RCC 7860 (cell line): Measurements from ENCODE around the gene MARCKSL1.
"Not testable (repeated sequence)": the region's sequence is repeated elsewhere in the genome, so short reads cannot be mapped to it uniquely, and the experiment has no call there.

ENCODE experiments used
- DNase-seq: peaks from one replicate; pipeline ENCODE4 v3.0.0-alpha.2; 2015; ENCODE audit warnings: low spot score
- FAIRE-seq: peaks from 2 replicates; lab custom pipeline; 2012; peaks lifted over from hg19 to GRCh38; lab: Jason Lieb, UNC

The MARCKSL1 gene, protein sequence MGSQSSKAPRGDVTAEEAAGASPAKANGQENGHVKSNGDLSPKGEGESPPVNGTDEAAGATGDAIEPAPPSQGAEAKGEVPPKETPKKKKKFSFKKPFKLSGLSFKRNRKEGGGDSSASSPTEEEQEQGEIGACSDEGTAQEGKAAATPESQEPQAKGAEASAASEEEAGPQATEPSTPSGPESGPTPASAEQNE

DNA sequence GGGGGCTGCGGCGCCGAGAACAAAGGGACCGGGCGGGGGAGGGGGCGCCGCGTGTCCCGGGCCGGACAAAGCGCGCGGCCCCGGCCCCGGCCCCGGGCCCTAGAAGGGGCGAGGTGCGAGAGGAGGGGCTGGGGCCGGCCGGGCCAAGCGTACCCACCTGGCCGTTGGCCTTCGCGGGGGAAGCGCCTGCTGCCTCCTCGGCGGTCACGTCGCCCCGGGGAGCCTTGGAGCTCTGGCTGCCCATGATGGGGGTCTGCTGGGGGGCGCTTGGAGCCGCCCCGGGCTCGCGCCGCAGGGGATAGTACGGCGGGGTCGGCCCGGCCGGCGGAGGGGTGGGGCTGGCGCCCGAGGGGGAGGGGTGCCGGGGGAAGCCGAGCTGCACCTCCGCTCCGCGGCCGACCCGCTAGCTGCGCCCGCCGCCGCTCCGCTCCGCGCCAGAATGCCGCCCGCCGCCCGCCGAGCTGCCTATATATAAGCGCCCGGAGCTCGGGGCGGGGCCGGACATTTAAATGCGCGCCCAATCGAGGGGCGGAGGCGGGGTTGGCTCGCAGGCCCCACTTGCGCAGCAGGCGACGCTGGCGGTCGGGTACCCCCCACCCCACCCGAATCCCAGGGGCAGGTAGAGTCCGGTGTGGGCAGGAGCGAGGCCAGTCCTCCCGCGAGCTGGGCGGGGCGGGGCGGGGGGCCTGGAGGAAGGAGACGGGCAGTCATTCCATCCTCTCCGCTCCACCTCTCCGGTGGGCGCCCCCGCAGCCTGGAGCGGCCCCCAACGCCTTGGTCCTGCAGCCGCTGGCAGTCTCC lies at the start of gene MARCKSL1:
TSS of gene MARCKSL1 (minus strand) at position 444 of the 801 bp plus-strand sequence. CDS start at position 244, 200 bp downstream.
- peak; percentile 23 for DNase-seq
- FAIRE-seq, result no peak

DNA sequence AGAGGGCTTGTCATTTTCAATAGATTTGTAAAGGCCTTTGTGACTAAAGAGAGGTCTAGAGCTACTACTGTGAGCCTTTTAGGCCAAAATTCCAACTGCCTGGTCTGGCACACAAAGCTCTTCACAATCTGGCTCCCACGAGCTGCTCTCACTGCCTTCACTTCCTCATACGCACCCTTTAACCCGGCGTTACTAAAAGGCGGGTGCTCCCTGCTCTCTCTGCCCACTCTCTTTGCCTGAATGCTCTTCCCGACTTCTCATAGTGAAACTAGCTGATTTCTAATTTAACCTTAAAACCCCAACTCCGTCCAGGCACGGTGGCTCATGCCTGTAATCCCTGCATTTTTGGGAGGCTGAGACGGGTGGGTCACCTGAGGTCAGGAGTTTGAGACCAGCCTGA lies 44.0 kb upstream of the MARCKSL1 start:
- FAIRE-seq, result no peak
- DNase-seq, result no peak

DNA sequence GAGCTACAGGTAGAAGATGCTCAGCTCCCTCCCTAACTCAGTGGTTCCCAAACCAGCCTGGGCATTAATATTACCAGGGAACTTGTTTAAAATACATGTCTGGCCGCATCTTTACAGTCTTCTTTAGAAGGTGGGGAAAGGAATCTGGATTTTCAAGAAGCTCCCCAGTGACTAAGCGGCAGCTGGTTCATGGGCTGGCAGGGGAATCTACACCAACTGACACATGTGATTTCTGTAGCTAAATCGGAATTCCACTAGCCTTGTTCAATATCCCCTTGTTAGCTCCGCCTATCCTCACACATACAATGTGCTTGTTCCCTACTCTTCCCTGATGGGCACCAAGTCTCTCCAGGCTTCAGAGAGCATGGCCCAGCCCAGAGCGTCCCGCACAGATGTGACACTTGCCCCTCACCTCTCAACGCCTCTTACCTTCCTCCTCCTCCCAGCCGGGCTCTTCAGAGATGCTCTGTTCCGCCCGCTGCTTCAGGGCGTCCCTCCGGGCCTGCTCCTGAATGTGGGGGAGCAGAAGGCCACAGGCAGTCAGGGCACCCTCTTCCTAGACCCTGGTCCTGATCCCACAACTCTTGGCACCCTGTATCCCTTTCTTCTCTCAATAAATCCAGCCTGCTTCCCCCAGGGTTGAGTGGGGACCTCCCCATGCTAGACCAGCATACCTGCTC lies 41.6 kb upstream of the MARCKSL1 start:
- no peak for DNase-seq
- no peak for FAIRE-seq

GRCh38 chr1:32376199-32376598 lies 40.2 kb upstream of the MARCKSL1 start:
- no peak for FAIRE-seq
- DNase-seq, result no peak

- no peak for DNase-seq
- no peak for FAIRE-seq
These were observed 38.1 kb upstream of the MARCKSL1 start for GRCh38 chr1:32373996-32374592.

DNA sequence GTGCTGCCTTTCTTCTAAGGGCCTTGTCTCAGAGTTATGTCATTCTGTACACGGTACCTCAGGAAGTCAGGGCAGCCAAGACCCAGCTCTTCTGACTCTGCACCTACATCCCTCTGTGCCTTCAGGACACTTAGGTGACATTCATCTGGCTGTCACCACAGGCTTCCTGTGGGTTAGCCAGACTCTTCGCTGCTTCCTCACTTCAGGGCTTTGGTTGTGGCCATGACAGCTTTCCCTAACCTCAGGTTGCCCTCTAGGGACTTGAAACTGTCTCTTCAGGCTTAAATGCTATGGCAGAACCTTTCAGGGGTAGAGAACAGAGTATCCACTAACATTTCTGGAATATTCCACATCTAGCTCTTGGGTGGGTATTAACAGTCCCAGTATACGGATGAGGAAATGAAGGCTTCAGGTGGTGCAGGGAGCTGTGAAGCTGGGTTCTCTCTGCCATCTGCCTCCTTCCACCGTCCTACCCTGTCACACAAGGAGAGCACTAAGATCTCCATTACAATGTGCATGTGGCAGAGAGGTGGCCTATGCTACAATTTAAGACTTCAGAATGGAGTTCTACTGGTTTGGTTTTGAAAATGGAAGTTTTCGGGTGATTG lies 36.2 kb upstream of the MARCKSL1 start:
- FAIRE-seq (no peak), DNase-seq (no peak)

DNA sequence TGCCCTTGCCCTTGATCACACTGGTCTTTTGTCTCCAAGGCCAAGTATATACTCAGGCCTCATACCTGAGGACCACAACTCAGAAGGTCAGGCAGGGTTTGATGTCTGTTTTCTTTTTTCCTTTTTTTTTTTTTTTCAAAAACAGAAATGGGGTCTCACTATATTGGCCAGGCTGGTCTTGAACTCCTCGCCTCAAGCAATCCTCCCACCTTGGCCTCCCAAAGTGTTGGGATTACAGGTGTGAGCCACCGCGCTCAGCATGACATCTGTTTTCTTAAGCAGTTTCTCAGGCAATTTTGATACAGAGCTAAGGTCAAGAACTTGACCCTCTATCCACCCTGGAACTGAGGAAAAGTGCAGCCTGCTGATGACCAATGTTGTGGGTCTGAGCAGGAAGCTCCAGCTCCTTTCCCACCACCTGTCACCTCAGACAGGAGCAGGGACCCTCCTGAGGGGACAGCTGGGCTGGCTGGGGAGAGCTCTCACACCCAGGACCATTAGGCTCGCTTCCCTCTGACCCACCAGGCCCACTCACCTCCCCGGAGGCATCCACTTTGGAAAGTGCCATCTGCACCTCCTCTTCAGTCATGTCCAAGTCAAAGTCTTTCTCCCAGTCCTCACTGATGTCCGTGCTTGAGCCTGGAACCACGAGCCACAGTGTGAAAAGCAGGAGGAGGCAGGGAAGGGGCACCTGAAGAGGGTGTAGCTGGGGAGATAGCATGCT lies 32.0 kb upstream of the MARCKSL1 start:
- FAIRE-seq, result no peak
- no peak for DNase-seq

DNA sequence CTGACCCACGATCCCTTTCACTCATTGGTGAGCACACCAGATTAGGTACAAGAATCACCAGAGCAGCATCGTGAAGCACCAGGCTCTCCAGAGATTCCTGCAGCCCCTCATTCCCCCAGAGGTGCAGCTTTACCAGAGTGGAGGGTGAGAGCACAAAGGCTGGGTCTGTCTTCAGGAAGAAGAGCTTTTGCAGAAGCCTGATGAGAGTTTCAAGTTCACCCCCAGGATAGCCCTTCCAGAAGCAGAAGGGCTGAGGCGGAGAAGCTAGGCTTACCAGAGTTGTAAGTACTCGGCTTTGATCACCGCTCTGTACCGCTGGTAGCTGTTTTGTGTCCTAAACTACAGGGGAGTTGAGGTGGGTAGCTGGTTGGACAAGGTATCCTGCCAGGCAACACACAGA lies 29.4 kb upstream of the MARCKSL1 start:
- DNase-seq (no peak), FAIRE-seq (no peak)

GRCh38 chr1:32364836-32365235 lies 28.8 kb upstream of the MARCKSL1 start:
- DNase-seq, result no peak
- no peak for FAIRE-seq

DNA sequence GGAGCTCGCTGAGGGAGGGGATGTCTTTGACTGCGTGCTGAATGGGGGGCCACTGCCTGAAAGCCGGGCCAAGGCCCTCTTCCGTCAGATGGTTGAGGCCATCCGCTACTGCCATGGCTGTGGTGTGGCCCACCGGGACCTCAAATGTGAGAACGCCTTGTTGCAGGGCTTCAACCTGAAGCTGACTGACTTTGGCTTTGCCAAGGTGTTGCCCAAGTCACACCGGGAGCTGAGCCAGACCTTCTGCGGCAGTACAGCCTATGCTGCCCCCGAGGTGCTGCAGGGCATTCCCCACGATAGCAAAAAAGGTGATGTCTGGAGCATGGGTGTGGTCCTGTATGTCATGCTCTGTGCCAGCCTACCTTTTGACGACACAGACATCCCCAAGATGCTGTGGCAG lies 27.7 kb upstream of the MARCKSL1 start:
- FAIRE-seq (no peak), DNase-seq (no peak)

DNA sequence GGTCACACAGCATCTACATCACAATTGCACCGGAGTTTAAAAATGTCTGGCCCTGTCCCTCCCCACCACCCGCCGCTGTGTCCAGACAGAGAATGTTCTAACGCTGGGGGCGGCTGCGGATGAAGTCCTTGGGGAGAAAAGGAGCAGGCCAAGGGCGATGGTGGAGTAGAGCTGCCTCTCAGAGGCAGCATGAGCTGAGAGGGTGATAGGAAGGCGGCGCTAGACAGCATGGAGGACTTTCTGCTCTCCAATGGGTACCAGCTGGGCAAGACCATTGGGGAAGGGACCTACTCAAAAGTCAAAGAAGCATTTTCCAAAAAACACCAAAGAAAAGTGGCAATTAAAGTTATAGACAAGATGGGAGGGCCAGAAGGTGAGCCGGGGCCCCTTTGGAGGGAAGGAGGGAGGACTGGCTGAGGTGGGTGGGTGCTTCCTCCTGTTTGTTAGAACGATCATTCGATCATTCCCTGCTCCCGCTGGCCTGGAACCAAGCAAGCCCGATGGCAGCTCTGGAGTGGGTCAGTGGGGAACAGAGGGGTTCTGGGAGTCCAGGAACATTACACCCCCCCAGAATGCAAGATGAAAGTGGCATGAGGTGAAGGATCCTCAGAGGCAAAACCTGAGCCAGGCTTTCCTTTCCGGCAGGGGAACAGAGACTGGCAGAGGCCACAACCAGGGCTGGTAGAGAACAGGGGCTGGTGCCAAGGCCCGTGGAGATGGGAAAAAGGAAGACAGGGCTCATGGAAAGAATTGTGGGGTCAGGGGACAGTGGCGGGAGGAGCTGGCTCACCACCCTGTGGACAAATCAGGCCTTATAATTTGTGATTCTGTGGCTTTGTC lies 26.7 kb upstream of the MARCKSL1 start, which contains the start of the genes FAM229A and TSSK3:
TSS of gene FAM229A (minus strand) at position 12 of the 840 bp plus-strand sequence. CDS start 394 bp downstream, outside the sequence.
TSS of gene TSSK3 (plus strand) at position 66 of the 840 bp plus-strand sequence. CDS start at position 229, 163 bp downstream.
- no peak for FAIRE-seq
- no peak for DNase-seq

DNA sequence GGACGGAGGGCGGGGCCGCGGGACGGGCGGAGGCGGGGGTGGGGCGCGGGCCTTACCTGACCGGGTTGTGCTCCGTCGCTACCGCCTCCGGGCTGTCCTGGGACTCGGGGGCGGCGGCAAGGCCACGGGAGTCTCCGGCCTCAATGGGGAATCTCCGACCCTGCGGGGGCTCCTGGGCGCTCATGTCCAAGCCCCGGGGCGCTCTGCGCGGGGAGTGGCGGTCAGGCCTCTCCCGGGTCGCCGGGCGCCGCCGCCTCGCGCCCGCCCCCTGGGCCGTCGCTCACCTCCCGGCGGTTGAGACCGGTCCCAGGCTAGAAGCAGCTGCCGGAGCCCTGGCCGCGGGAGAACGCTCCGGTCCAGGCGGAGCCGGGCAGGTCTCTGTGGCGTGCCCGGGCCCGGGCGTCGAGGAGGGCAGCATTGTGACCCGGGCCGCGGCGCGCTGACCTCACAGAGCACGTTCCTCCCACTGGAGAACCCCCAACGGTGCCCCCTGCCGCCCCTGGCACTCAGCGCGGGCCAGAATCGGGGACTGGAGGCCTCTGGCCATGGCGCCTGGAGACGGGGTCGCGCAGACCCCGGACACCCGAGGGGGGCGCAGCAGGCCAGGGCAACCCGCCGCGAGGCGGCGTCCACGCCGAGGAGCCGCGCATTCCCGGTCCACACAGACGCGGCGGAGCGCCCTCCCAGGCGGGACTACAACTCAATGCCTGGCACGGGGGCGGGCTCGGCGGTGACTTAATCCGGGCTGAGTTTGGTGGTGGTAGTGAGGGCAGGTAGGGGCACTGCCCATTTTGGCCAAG lies 25.8 kb upstream of the MARCKSL1 start:
- DNase-seq, result no peak
- FAIRE-seq, result no peak

DNA sequence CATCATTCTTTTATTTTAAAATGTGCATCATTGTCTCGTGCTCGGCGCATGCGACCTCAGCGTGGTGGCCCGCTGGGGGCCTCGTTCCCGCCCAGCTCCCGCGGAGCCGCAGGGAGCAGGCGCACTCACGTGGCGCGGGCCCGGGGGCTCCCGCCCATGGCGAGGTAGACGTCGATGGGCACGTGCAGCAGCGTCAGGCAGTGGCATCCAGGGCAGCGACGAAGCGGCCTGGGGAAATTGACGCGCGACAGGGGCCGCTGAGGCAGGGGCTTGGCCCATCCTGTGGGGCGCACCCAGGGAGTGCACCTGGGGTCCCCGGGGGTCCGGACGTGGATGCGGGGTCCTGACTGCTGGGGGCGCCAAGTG lies 25.3 kb upstream of the MARCKSL1 start:
- DNase-seq (no peak), FAIRE-seq (no peak)

DNA sequence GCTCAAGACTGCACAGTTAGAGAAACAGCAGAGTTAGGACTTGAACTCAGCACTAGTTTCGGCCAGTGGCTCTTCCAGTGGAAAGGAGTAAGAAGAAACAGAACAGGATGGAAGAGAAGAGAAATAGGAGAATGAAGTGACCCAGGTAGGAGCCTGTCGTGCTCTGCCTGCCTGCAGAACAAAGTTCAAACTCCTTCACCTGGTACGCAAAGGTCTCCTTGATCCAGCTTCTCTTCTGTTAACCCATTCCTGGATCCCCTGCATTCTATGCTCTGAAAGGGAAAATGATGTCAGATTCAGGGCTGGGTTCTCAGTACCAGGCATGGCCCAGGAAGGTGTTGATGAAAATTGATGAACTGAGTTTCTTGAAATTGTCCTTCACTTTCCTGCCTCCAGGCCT lies 22.4 kb upstream of the MARCKSL1 start:
- DNase-seq (no peak), FAIRE-seq (no peak)

GRCh38 chr1:32357614-32358013 lies 21.6 kb upstream of the MARCKSL1 start:
- DNase-seq (no peak), FAIRE-seq (no peak)

GRCh38 chr1:32356478-32356877 lies 20.4 kb upstream of the MARCKSL1 start:
- DNase-seq (no peak), FAIRE-seq (no peak)

GRCh38 chr1:32355778-32356177 lies 19.7 kb upstream of the MARCKSL1 start:
- not testable (repeated sequence) for FAIRE-seq, DNase-seq

- no peak for FAIRE-seq
- no peak for DNase-seq
These were observed 18.0 kb upstream of the MARCKSL1 start for GRCh38 chr1:32353886-32354570.
